Activated naive CD4-positive, alpha-beta T cell (primary cell): ENCODE measurements around the gene TBC1D23.
"Not testable (repeated sequence)": the region's sequence is repeated elsewhere in the genome, so short reads cannot be mapped to it uniquely, and the experiment has no call there.

Experiments
- DNase-seq, 4 experiments: peaks; one replicate each; lab custom pipeline; 2025; lab: John Stamatoyannopoulos, UW

Gene TBC1D23

GRCh38 chr3:100256731-100257151 lies 4.1 kb upstream of the TBC1D23 start:
- DNase-seq: no peak

- DNase-seq: no peak
Measured at GRCh38 chr3:100257586-100257985, 3.2 kb upstream of the TBC1D23 start.

- DNase-seq: no peak
Measured at GRCh38 chr3:100260081-100260684, 609 bp upstream of the TBC1D23 start.

GRCh38 chr3:100261485-100261903 lies 702 bp downstream of the TBC1D23 start:
- DNase-seq: no peak

- DNase-seq: not testable (repeated sequence)
Measured at GRCh38 chr3:100262925-100263324, 2.1 kb downstream of the TBC1D23 start.

- DNase-seq: no peak
Measured at GRCh38 chr3:100263583-100263982, 2.8 kb downstream of the TBC1D23 start.

- DNase-seq: no peak
Measured at GRCh38 chr3:100264242-100264641, 3.5 kb downstream of the TBC1D23 start.

GRCh38 chr3:100265016-100265415 lies 4.2 kb downstream of the TBC1D23 start:
- no peak for DNase-seq

- DNase-seq: no peak
Measured at GRCh38 chr3:100266531-100266930, 5.7 kb downstream of the TBC1D23 start.

GRCh38 chr3:100268156-100268555 lies 7.4 kb downstream of the TBC1D23 start:
- no peak for DNase-seq

- DNase-seq: no peak
Measured at GRCh38 chr3:100269001-100269400, 8.2 kb downstream of the TBC1D23 start.

GRCh38 chr3:100269410-100270214 lies 8.8 kb downstream of the TBC1D23 start:
- no peak for DNase-seq

GRCh38 chr3:100270215-100270583 lies 9.4 kb downstream of the TBC1D23 start:
- DNase-seq: no peak

- DNase-seq: no peak
Measured at GRCh38 chr3:100271522-100271921, 10.7 kb downstream of the TBC1D23 start.

GRCh38 chr3:100272797-100273611 lies 12.2 kb downstream of the TBC1D23 start:
- not testable (repeated sequence) for DNase-seq

- DNase-seq: no peak
Measured at GRCh38 chr3:100274361-100274760, 13.6 kb downstream of the TBC1D23 start.

- DNase-seq: no peak
Measured at GRCh38 chr3:100277255-100277800, 16.5 kb downstream of the TBC1D23 start.

GRCh38 chr3:100278910-100279309 lies 18.1 kb downstream of the TBC1D23 start:
- DNase-seq: no peak

- no peak for DNase-seq
Measured at GRCh38 chr3:100288288-100288894, 27.6 kb downstream of the TBC1D23 start.

GRCh38 chr3:100289339-100289738 lies 28.5 kb downstream of the TBC1D23 start:
- DNase-seq: no peak

- DNase-seq: no peak
Measured at GRCh38 chr3:100295089-100295488, 34.3 kb downstream of the TBC1D23 start.

GRCh38 chr3:100297784-100298183 lies 37.0 kb downstream of the TBC1D23 start:
- no peak for DNase-seq
